ENCODE measurements around the gene MYBBP1A. TPM values are rescaled to one million over a fixed set of nuclear protein-coding genes. Genes with fewer than 3 reads are reported as not detected.

MYBBP1A gene
- total and polyA plus RNA-seq, 2 of the 13 experiments (the other 11 are each of a cell fraction or from before 2014, with no cell fraction given) = 18.6 to 54.8 TPM

DNA sequence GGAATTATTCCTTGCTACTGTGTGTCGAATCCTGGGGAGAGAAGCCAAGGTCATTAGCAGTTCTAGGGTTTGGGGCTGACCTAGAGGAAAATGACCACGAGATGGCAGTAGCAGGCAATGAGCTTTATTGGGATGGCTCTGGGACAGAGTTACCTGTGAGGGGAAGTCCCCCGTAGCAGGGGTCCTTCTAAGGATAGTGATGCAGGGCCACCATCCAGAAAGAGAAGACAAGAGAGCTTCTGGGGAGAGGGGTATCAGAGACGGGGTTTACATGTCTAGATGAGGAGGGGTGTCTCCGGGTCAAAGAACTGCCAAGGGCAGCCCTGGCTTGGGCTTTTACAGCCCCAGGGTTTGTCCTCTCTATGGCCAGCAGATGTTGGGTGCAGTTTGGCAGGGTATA, 11.6 kb upstream of the MYBBP1A start (continued):
- TF ChIP-seq, protein P1, sequence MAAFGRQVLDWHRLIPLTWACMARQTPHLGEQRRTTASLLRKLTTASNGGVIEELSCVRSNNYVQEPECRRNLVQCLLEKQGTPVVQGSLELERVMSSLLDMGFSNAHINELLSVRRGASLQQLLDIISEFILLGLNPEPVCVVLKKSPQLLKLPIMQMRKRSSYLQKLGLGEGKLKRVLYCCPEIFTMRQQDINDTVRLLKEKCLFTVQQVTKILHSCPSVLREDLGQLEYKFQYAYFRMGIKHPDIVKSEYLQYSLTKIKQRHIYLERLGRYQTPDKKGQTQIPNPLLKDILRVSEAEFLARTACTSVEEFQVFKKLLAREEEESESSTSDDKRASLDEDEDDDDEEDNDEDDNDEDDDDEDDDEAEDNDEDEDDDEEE (CRISPR knock-in tag; IDR thresholded peaks at IDR 0.05) = no peak
- TF ChIP-seq, protein P2, sequence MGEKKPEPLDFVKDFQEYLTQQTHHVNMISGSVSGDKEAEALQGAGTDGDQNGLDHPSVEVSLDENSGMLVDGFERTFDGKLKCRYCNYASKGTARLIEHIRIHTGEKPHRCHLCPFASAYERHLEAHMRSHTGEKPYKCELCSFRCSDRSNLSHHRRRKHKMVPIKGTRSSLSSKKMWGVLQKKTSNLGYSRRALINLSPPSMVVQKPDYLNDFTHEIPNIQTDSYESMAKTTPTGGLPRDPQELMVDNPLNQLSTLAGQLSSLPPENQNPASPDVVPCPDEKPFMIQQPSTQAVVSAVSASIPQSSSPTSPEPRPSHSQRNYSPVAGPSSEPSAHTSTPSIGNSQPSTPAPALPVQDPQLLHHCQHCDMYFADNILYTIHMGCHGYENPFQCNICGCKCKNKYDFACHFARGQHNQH (CRISPR knock-in tag; IDR thresholded peaks at IDR 0.05) = no peak
- TF ChIP-seq MTA3 (CRISPR knock-in tag; IDR thresholded peaks at IDR 0.05) (no peak), GTF2F1 (IDR thresholded peaks at IDR 0.05; ENCODE audit: low read length) (no peak), PHF20 (CRISPR knock-in tag; IDR thresholded peaks at IDR 0.05) (no peak), SRSF4 (IDR thresholded peaks at IDR 0.05; ENCODE audit: low read depth, low read length, poor library complexity, severe bottlenecking) (no peak), ZNF343 (CRISPR knock-in tag; IDR thresholded peaks at IDR 0.05) (no peak)

DNA sequence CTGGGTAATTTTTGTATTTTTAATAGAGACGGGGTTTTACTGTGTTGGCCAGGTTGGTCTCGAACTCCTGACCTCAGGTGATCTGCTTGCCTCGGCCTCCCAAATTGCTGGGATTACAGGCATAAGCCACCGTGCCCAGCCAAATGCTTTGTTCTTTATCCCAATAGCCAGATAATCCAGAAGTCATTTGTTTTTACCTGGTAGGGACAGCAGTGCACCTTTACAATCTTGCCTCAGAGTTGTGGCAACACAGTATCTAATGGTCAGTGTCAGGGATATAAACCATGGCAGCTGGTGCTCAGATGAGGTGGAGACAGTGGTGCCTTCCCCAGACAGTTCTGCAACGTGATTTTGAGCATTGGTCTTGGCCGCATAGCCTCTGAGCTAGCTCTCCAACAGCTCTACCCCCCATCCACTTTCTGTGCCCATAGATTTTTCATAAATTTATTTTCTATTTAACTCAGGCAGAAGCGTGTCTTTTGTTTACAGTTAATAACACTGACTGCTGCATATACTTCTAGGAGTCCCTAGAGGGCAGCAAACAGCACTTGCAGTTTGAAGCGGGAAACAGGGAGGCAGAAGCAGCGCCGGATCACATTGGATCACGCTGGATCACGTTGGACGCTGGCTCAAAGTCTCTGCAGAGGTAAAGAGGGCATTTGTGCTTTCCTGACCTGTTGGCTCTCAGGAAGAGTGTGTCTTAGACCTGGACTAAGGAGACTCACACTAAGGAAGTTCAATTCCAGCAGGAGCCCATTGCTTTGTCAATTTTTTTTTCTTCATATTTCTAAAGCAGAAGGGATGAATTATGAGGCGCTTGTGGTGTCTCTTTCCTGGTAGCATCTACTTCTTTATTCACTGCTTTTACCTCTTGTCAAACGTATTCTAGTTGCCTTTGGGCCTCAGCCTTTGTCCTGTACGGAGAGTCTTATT, 10.3 kb upstream of the MYBBP1A start:
- H3K4me2 ChIP-seq (ENCODE audit: low read depth, low read length) = peak overlapping the region; percentile 61
- no TSS peak for BruUV-seq (replicated peaks)
- CTCF ChIA-PET (ENCODE audit: low intra/inter-chr PET ratio, low total read pairs) = interaction anchor here (1.0 to 5.0 kb wide), 3 partner anchors 18 to 59 kb away, joined by 3 to 70 read pairs (median 13); partner anchors contain the start of gene SMTNL2
- H3K9me3 ChIP-seq (ENCODE audit: low read length) = no peaks in the 10 kb centered on the region
- POLR2A ChIA-PET = interaction anchor here (3.3 kb wide), 1 partner anchor 12 kb away, joined by 18 read pairs; no protein-coding TSS in a partner anchor
- in situ Hi-C loops (cut with HindIII; ENCODE audit: extremely low pct_ligation_motif_present, low pct_unique_long_range_greater_than_20kb) (loop anchor here (5.0 kb wide), 1 partner anchor 57 kb away; no protein-coding TSS in a partner anchor), intact Hi-C loops (cut with micrococcal nuclease; ENCODE audit: unreplicated experiment) (loop anchor here (1.0 to 10.0 kb wide), 3 partner anchors 17 to 319 kb away; no protein-coding TSS in a partner anchor)
- peaks cover 64% of the 10 kb centered on the region for H3K4me1 ChIP-seq (ENCODE audit: insufficient read depth, low read length)
- H3K27ac ChIP-seq (ENCODE audit: extremely low read length, insufficient read depth, low read length) = no peak overlapping the region
- no peaks in the 10 kb centered on the region for H3K79me2 ChIP-seq (ENCODE audit: insufficient read depth, low read length)
- 22% methylated on average over 16 of the region's 16 CpGs for WGBS (ENCODE audit: low lambda C conversion rate)
- H2AFZ ChIP-seq (ENCODE audit: low read length) = no peak overlapping the region
- ATAC-seq = peak; percentile 77
- H4K20me1 ChIP-seq (ENCODE audit: insufficient read depth, low read length) = no peaks in the 10 kb centered on the region
- DNase-seq (ENCODE audit: low spot score) = peak; percentile 83
- no peaks in the 10 kb centered on the region for H3K27me3 ChIP-seq (ENCODE audit: control insufficient read depth in 1 of 2, insufficient read depth in 2 of 2, low read length in 2 of 2)
- peak overlapping the region; percentile 17; the same call in 1 of the 2 replicates for H3K9ac ChIP-seq (ENCODE audit: insufficient read depth, low read depth, low read length)
- H3K36me3 ChIP-seq (replicated peaks in 1 of 2; ENCODE audit: control insufficient read depth in 1 of 2, insufficient read depth in 2 of 2, low read length in 2 of 2) = no peaks in the 10 kb centered on the region
- H3K4me3 ChIP-seq (replicated peaks in 1 of 3; ENCODE audit: insufficient read depth in 1 of 3, low read depth in 2 of 3, low read length in 3 of 3) = 0 out of 6 replicates have a peak overlapping the region, but pooled peaks of 1 of the 3 experiments have one; percentile 4
- FAIRE-seq = peak; percentile 93
- TF ChIP-seq, protein P3, sequence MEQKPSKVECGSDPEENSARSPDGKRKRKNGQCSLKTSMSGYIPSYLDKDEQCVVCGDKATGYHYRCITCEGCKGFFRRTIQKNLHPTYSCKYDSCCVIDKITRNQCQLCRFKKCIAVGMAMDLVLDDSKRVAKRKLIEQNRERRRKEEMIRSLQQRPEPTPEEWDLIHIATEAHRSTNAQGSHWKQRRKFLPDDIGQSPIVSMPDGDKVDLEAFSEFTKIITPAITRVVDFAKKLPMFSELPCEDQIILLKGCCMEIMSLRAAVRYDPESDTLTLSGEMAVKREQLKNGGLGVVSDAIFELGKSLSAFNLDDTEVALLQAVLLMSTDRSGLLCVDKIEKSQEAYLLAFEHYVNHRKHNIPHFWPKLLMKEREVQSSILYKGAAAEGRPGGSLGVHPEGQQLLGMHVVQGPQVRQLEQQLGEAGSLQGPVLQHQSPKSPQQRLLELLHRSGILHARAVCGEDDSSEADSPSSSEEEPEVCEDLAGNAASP (CRISPR knock-in tag; IDR thresholded peaks at IDR 0.05; ENCODE audit: borderline replicate concordance) = 0 out of 2 replicates have a peak, but pooled peaks have one; percentile 35
- TF ChIP-seq CEBPB (IDR thresholded peaks at IDR 0.05; ENCODE audit: borderline replicate concordance, low read depth, low read length) = no peak
- no peak for TF ChIP-seq ZNF615 (CRISPR knock-in tag; IDR thresholded peaks at IDR 0.05; ENCODE audit: borderline replicate concordance)
- 0 out of 2 replicates have a peak, but pooled peaks have one; percentile 28 for TF ChIP-seq ZMAT3 (CRISPR knock-in tag; conservative IDR thresholded peaks at IDR 0.05)
- no peak for TF ChIP-seq POLR2AphosphoS2 (IDR thresholded peaks at IDR 0.05; ENCODE audit: low read depth, low read length)
- TF ChIP-seq MED8 (CRISPR knock-in tag; IDR thresholded peaks at IDR 0.05; ENCODE audit: insufficient replicate concordance) = no peak
- TF ChIP-seq TAF1 (CRISPR knock-in tag; IDR thresholded peaks at IDR 0.05) = no peak
- no peak for TF ChIP-seq ZNF234 (CRISPR knock-in tag; conservative IDR thresholded peaks at IDR 0.05)
- no peak; the same call in 1 of the 2 replicates for TF ChIP-seq TARDBP (CRISPR knock-in tag; IDR thresholded peaks at IDR 0.05)
- TF ChIP-seq ZNF124 (CRISPR knock-in tag; IDR thresholded peaks at IDR 0.05) = no peak
